GM21515 (cell line): ENCODE results near the gene NAA11.

Experiments used
- ATAC-seq: cut with Tn5 transposase; IDR thresholded peaks from one replicate; pipeline ENCODE4 v1.9.1; 2021; ENCODE audit not compliant: unreplicated experiment

Gene NAA11

GRCh38 chr4:79325864-79326328 lies at the start of gene NAA11:
NAA11 (minus strand) TSS chr4:79326061; CDS start chr4:79325877, 184 bp downstream.
- ATAC-seq = no peak

DNA sequence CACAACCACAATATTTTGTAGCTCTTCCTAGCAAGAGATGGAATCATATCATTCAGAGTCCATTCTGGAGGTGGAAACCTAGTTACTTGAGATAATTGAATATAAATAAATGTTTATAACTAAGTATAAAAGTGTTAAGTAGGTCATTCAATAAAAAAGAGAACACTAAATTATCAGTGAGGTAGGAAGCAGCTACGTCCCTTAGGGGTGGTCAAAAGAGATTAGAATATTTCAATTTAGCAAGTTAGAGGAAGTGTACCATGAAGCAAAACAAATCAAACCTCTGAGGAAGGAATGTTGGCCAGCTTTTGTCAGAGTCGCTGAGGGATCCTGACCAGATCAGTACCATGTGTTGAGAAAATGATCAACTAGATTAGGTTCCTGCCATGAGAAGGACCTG lies 44.2 kb upstream of the NAA11 start:
- no peak for ATAC-seq

DNA sequence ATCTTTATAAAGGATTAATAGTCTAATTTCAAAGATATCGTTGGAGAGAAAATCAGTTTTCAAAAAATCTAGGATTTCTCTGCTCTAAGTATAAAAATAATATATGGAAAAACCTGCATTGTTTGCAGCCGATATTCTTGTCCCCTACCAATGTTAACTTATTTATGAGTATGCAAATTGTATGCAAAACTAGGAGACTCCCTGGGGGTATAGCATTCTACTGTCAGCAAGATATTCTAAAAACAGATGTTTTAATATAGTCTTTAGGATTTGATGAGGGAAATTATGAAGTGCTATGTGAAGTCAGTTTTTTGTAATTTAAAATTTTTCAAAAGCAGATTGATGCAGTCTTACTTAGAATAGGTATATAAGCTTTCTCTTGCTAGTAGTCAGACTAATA lies 41.2 kb upstream of the NAA11 start:
- no peak for ATAC-seq

DNA sequence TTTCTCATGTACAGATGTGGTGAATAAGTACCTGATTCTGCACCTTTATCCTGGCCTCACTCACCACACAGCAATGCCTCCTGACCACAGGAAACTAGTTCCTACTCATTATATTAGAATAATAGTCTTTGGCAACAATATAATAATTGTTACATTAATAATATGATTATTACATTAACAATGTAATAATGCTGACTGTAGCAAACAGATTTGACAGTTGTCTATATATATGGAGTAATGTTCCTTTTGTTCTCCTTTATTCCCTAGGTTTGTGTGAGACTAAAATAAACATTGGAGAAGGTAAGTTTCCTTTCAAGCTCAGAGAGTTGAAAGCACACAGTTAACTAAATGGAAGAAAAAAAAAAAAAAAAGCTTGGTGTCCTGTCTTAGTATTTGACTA lies 40.6 kb upstream of the NAA11 start:
- no peak for ATAC-seq

GRCh38 chr4:79364061-79364460 lies 38.2 kb upstream of the NAA11 start:
- no peak for ATAC-seq

GRCh38 chr4:79362626-79363025 lies 36.8 kb upstream of the NAA11 start:
- no peak for ATAC-seq

DNA sequence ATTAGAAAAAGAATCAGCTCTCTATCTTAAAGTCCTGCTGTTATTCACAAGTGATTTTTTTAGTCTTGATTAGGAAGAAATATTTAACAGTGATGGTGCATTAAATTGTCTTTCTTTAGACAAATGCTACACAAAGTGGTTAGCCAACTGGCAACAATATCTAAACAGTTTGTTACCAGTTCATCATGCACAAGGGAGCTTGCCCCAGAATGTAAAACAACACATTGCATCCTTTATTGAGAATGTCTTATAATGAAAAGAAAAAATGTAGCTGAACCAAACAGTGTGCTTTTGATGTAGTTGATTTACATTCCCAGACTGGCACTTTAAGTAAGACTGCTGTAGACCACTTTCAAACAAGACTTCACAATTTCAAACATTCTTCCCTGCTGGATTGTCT lies 34.1 kb upstream of the NAA11 start:
- ATAC-seq = no peak

GRCh38 chr4:79358438-79358837 lies 32.6 kb upstream of the NAA11 start:
- ATAC-seq = no peak

DNA sequence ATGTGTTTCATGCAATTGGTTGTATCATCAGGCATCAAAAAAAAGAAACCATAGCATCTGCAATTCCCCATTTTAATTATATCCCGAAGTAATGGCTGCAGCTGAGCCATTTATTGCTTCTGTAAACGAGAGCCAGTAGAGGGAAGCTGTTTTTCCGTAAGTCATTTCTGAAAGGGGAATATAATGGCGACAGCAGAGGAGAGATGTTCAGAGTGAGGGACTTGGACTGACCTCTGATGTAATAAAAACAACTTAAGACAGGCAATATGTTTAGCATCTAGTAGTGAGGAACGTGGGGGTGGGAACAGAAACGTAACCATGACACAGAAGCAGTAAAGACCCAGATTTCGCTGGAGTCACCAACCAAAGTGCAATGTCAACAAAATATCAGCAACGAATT lies 31.5 kb upstream of the NAA11 start:
- ATAC-seq = no peak

GRCh38 chr4:79353075-79353474 lies 27.2 kb upstream of the NAA11 start:
- no peak for ATAC-seq

DNA sequence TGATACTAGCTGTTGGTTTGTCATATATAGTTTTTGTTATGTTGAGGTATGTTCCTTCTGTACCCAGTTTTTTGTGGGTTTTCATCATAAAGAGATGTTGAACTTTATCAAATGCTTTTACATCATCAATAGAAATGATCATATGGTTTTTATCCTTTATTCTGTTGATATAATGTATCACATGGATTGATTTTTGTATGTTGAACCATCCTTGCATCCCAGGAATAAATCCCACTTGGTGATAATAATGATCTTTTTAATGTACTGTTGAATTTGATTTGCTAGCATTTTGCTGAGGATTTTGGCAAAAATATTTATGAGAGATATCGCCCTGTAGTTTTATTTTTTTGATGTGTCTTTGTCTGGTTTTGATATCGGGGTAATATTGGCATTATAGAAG lies 22.5 kb upstream of the NAA11 start:
- ATAC-seq = no peak

DNA sequence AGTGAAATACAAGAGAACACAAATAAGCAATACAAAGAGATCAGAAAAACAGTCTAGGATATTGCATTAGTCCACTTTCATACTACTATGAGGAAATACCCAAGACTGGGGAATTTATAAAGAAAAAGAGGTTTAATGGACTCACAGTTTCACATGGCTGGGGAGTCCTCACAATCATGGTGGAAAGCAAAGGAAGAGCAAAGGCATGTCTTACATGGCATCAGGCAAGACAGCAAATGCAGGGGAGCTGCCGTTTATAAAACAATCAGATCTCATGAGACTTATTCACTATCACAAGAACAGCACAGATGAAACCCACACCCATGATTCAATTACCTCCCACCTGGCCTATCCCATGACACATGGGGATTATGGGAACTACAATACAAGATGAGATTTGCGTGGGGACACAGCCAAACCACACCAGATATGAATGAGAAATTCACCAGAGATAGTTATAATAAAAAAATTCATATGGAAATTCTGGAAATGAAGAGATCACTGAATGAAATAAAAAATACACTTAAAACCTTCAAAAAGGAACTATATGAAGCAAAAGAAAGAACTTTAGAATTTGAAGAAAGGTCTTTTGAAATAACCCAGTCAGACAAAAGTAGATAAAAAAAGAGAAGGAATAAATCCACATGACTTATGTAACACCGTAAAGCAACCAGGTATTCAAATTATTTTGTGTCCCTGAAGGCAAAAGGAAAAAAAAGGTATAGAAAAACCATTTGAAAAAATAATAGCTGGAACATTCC lies 16.2 kb upstream of the NAA11 start:
- no peak for ATAC-seq

- no peak for ATAC-seq
Observed at GRCh38 chr4:79340568-79340967, 14.7 kb upstream of the NAA11 start.

GRCh38 chr4:79338148-79338547 lies 12.3 kb upstream of the NAA11 start:
- ATAC-seq = no peak

DNA sequence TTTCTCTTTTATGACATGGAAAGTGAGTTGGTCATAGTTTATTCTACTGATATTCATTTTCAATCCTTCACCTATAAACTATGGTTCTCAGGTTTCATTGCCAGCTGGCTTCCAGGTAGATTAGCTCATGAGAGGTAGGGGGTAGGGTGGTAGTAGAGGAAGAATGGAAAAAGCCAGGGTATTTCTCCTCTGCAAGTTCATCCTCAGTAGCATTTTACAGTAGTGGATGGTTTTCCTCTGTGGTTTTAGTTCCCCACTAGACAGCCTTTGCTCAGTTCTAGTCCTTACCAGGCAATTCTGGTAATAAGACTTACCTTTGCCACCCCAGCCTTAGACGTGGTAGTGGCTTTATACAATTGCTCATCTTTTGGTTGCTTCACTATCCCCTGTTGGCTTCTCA lies 8.9 kb upstream of the NAA11 start:
- ATAC-seq = no peak

- ATAC-seq = no peak
Observed at GRCh38 chr4:79334341-79334740, 8.5 kb upstream of the NAA11 start.

GRCh38 chr4:79331126-79331876 lies 5.4 kb upstream of the NAA11 start:
- ATAC-seq = no peak

GRCh38 chr4:79330720-79331119 lies 4.9 kb upstream of the NAA11 start:
- no peak for ATAC-seq

DNA sequence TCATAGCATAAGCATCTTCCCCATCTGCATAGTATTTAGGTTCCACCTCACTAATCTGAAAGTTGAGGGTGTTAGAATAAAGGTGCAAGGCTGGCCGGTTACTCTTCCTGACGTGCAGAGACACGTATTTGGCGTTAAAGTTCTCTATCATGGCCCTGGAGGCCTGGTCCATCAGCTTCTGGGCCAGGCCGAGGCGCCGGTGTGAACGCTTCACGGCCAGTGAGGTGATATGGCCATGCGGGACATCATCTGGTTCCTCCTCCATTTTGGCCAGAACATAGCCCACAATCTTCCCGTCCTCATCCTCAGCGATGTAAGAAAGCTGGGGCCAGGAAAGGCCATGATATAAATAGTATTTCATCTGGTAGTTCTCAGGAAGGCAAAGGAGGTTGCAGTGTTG lies 425 bp downstream of the NAA11 start:
- ATAC-seq = no peak

DNA sequence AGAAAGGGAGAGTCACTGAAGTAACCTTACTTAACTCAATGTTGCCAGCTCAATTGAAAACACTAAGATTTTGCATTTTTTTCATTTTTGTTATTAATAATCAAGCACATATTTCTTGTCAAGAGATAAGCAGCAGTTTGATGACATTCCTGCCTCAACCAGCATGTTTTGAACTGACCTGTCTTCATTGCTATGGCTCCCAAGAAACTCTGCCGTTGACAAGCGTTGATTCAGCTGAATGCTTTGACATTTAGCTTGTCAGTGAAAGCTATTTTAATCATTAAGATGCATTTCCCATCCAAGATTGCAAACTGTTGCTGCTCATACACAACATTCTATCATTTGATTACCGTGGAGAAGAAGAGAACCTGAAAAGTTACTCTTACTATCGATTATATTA lies 5.9 kb downstream of the NAA11 start:
- ATAC-seq = no peak

DNA sequence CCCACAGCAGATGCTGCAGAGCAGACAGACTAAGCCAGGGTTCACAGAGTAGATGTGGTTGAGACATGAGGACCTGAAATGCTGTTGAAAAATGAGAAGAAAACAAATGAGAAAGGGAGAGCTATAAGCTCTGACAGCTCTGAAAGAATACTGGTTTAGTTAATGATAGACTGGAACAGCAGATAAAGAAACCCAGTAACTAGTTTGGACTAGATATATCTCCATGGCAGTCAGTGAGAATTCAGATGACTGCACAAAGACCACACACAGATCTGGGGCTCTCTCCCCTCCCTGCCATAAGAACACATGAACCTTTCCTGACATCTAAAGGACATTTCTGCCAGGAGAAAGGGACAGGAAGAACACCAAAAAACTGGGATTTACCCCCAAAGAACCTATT lies 8.2 kb downstream of the NAA11 start:
- no peak for ATAC-seq

GRCh38 chr4:79315891-79316290 lies 10.0 kb downstream of the NAA11 start:
- no peak for ATAC-seq
